Osteocyte (in vitro differentiated cells): ENCODE measurements around the gene HEBP2. TPM values are rescaled to one million over a fixed set of nuclear protein-coding genes. Genes with fewer than 3 reads are reported as not detected.
"Not testable (repeated sequence)": the region's sequence is repeated elsewhere in the genome, so short reads cannot be mapped to it uniquely, and the experiment has no call there.

Source experiments
- DNase-seq: peaks from one replicate; pipeline ENCODE4 v3.0.0; 2021; ENCODE audit warnings: mixed read lengths; ENCODE audit not compliant: unreplicated experiment; ENCODE audit errors: extremely low spot score
- H3K27ac Mint-ChIP-seq: one replicate; pipeline ENCODE4 v1.8.0; 2021; ENCODE audit warnings: mild to moderate bottlenecking, mixed read lengths; ENCODE audit not compliant: unreplicated experiment
- H3K27me3 Mint-ChIP-seq: one replicate; pipeline ENCODE4 v1.8.0; 2021; ENCODE audit warnings: mixed read lengths; ENCODE audit not compliant: unreplicated experiment
- H3K36me3 Mint-ChIP-seq: one replicate; pipeline ENCODE4 v1.8.0; 2021; ENCODE audit warnings: mixed read lengths; ENCODE audit not compliant: unreplicated experiment
- H3K4me1 Mint-ChIP-seq: one replicate; pipeline ENCODE4 v1.8.0; 2021; ENCODE audit warnings: mixed read lengths; ENCODE audit not compliant: unreplicated experiment
- H3K4me3 Mint-ChIP-seq: one replicate; pipeline ENCODE4 v1.8.0; 2021; ENCODE audit warnings: mild to moderate bottlenecking, moderate library complexity, mixed read lengths; ENCODE audit not compliant: unreplicated experiment
- H3K9me3 Mint-ChIP-seq: one replicate; pipeline ENCODE4 v1.8.0; 2021; ENCODE audit warnings: mixed read lengths; ENCODE audit not compliant: unreplicated experiment
- CTCF ChIP-seq: fragments of 200-600 bp; sonication (generic); IDR thresholded peaks from 2 replicates; pipeline ENCODE4 v1.5.0; 2021; ENCODE audit warnings: antibody characterized with exemption, mild to moderate bottlenecking, moderate library complexity
- long read RNA-seq: library from polyadenylated mRNA; unstranded; transcript quantifications from one replicate; pipeline ENCODE4 v2.0.0, GENCODE V29; 2021
- total RNA-seq: library from RNA; stranded (reverse); gene quantifications from 2 replicates; pipeline ENCODE4 v1.2.1, GENCODE V29; 2021

HEBP2 gene
- 33.9 and 36.8 TPM in 2 replicates for total RNA-seq
- long read RNA-seq, partial matches to known transcripts = 0 of 18 reads
- long read RNA-seq, other reads (novel, unspliced or antisense) = 18 of 18 reads

- no peaks in the 10 kb centered on the region for H3K27me3 Mint-ChIP-seq
- no peaks in the 10 kb centered on the region for H3K9me3 Mint-ChIP-seq
- DNase-seq = peak; percentile 94
Observed at GRCh38 chr6:138403801-138404665, at the start of gene HEBP2. Gene HEBP2, plus strand, starts transcription at chr6:138404223. Its CDS starts 273 bp downstream, at chr6:138404496.

GRCh38 chr6:138357928-138358327 is 46.1 kb upstream of the HEBP2 start:
- no peak for DNase-seq
- no peaks in the 10 kb centered on the region for H3K4me1 Mint-ChIP-seq
- H3K4me3 Mint-ChIP-seq = no peak overlapping the region
- no peaks in the 10 kb centered on the region for H3K36me3 Mint-ChIP-seq
- H3K27ac Mint-ChIP-seq = no peak overlapping the region
- no peak for TF ChIP-seq CTCF
- H3K9me3 Mint-ChIP-seq = no peaks in the 10 kb centered on the region
- peaks cover 22% of the 10 kb centered on the region for H3K27me3 Mint-ChIP-seq

More at GRCh38 chr6:138403801-138404665, at the start of gene HEBP2:
- Mint-ChIP-seq H3K27ac (peak within 1 kb of the TSS; percentile 73), H3K4me1 (peaks cover 14% of the 10 kb centered on the region), H3K4me3 (peak within 1 kb of the TSS; percentile 86), H3K36me3 (peaks cover 27% of the 10 kb centered on the region)
- peak; percentile 85 for TF ChIP-seq CTCF

- not testable (repeated sequence) for H3K4me3 Mint-ChIP-seq, H3K4me1 Mint-ChIP-seq, H3K36me3 Mint-ChIP-seq, DNase-seq, H3K27ac Mint-ChIP-seq
- peaks cover 12% of the 10 kb centered on the region for H3K9me3 Mint-ChIP-seq
- peaks cover 33% of the 10 kb centered on the region for H3K27me3 Mint-ChIP-seq
Observed at GRCh38 chr6:138368684-138369083, 35.3 kb upstream of the HEBP2 start.

GRCh38 chr6:138370631-138371451 is 33.2 kb upstream of the HEBP2 start:
- DNase-seq = no peak
- no peaks in the 10 kb centered on the region for H3K4me1 Mint-ChIP-seq
- H3K27me3 Mint-ChIP-seq = peaks cover 20% of the 10 kb centered on the region
- no peaks in the 10 kb centered on the region for H3K36me3 Mint-ChIP-seq
- TF ChIP-seq CTCF = no peak
- peaks cover 7% of the 10 kb centered on the region for H3K9me3 Mint-ChIP-seq
- H3K4me3 Mint-ChIP-seq = no peak overlapping the region
- no peak overlapping the region for H3K27ac Mint-ChIP-seq

- Mint-ChIP-seq H3K4me1 (no peaks in the 10 kb centered on the region), H3K4me3 (no peak overlapping the region), H3K9me3 (peaks cover 7% of the 10 kb centered on the region), H3K27me3 (peaks cover 18% of the 10 kb centered on the region), H3K27ac (no peak overlapping the region), H3K36me3 (no peaks in the 10 kb centered on the region)
- no peak for TF ChIP-seq CTCF
- no peak for DNase-seq
Observed at GRCh38 chr6:138371452-138371711, 32.6 kb upstream of the HEBP2 start.
